Esophagus squamous epithelium (tissue), 4 donors: ENCODE measurements around the gene DOK5.

Experiments used
- CTCF ChIP-seq, 6 experiments: fragments of 450-650 bp in 4 of 6; fragments of 200-600 bp in 2 of 6; sonication (generic) in 2 of 6; IDR thresholded peaks; one replicate each; pipeline ENCODE4 v1.5.1; 2016 to 2019; ENCODE audit warnings: antibody characterized with exemption in 6 of 6, mild to moderate bottlenecking in 4 of 6, moderate library complexity in 4 of 6
- POLR2A ChIP-seq, 4 donors: fragments of 450-650 bp; IDR thresholded peaks; one replicate each; pipeline ENCODE4 v1.6.1; 2017; ENCODE audit warnings: antibody characterized with exemption in 4 of 4, mild to moderate bottlenecking in 4 of 4, moderate library complexity in 3 of 4

- TF ChIP-seq POLR2A (IDR thresholded peaks at IDR 0.05) = no peak
- no peak for TF ChIP-seq CTCF (IDR thresholded peaks at IDR 0.05)
These were observed 223.0 kb downstream of the DOK5 start for GRCh38 chr20:54698373-54698772.
